Kidney (tissue), 14 donors: Measurements from ENCODE around the gene CERK. TPM values are rescaled to one million over a fixed set of nuclear protein-coding genes. Genes with fewer than 3 reads are reported as not detected.

Experiments used
- DNase-seq, 5 donors: peaks; one replicate each; pipeline ENCODE4 v3.0.0-alpha.2; 2013 to 2020
- FAIRE-seq: peaks from 2 replicates; lab custom pipeline; 2012; peaks lifted over from hg19 to GRCh38; lab: Jason Lieb, UNC
- H3K27ac ChIP-seq, 2 donors: one replicate each; pipeline ENCODE4 v1.7.0; 2013; ENCODE audit warnings: low read depth in 2 of 2, low read length in 2 of 2, inconsistent platforms in 1 of 2
- H3K27me3 ChIP-seq: one replicate; pipeline ENCODE4 v1.7.1; 2013; ENCODE audit warnings: low read length, inconsistent platforms; ENCODE audit not compliant: control insufficient read depth, insufficient read depth
- H3K36me3 ChIP-seq, 3 donors: one replicate each; pipeline versions ENCODE4 v1.7.0 to v1.7.1; 2013; ENCODE audit warnings: low read length in 3 of 3, control low read depth in 1 of 3, inconsistent platforms in 1 of 3; ENCODE audit not compliant: insufficient read depth in 3 of 3, control insufficient read depth in 2 of 3
- H3K4me1 ChIP-seq, 3 donors: one replicate each; pipeline versions ENCODE4 v1.7.0 to v1.7.1; 2013; ENCODE audit warnings: low read length in 3 of 3, inconsistent platforms in 1 of 3, low read depth in 1 of 3; ENCODE audit not compliant: control insufficient read depth in 2 of 3, insufficient read depth in 2 of 3
- H3K4me3 ChIP-seq, 3 donors: one replicate each; pipeline versions ENCODE4 v1.7.0 to v1.8.1; 2013; ENCODE audit warnings: low read length in 3 of 3, control low read depth in 1 of 3, inconsistent platforms in 1 of 3
- H3K9ac ChIP-seq, 3 donors: one replicate each; pipeline versions ENCODE4 v1.7.0 to v1.7.1; 2013; ENCODE audit warnings: low read length in 3 of 3, control low read depth in 1 of 3, inconsistent platforms in 1 of 3
- H3K9me3 ChIP-seq, 3 donors: one replicate each; pipeline versions ENCODE4 v1.7.0 to v1.7.1; 2013; ENCODE audit warnings: low read length in 3 of 3, control low read depth in 1 of 3, inconsistent platforms in 1 of 3; ENCODE audit not compliant: control insufficient read depth in 2 of 3, insufficient read depth in 1 of 3
- CTCF ChIP-seq: IDR thresholded peaks from 3 replicates; pipeline ENCODE4 v1.5.1; 2012; ENCODE audit warnings: mild to moderate bottlenecking, moderate library complexity, borderline replicate concordance; ENCODE audit not compliant: insufficient read depth; ENCODE audit errors: extremely low read depth
- intact Hi-C: fragments of 100-400 bp; cut with DNase I; formaldehyde crosslinking; loops from one replicate; pipeline ENCODE4 v1.11.1; 2022
- polyA plus RNA-seq: library from polyadenylated mRNA; stranded (reverse); fragments of 350-450 nt; fragmentation: Illumina TruSeq; extraction: RNeasy Lipid Tissue Mini Kit (QIAGEN cat#74804); gene quantifications from one replicate; pipeline ENCODE4 v1.2.3, GENCODE V29; 2014; ENCODE audit warnings: low read depth, low replicate concordance; ENCODE audit not compliant: insufficient read depth
- total RNA-seq: library from RNA; stranded (reverse); fragmentation: NEBNext Ultra II Directional; extraction: Animal tissue kit (Norgen Biotek cat#: 25700); gene quantifications from one replicate; pipeline ENCODE4 v1.2.1, GENCODE V29; 2021
- donor health status: control.
- donor health status: control.
- donor health status: control.
- donor health status: control.
- donor health status: control.
- donor health status: DM: yes; HTN: yes; CAD: no.
- donor health status: Normal renal cell carcinoma (clear cell type).

CERK gene
- total and polyA plus RNA-seq, 2 donors from 2014 or later = 21.6 to 28.2 TPM

GRCh38 chr22:46714550-46714949, 23.5 kb downstream of the CERK start:
- DNase-seq (no peak), FAIRE-seq (no peak)
- Histone ChIP-seq H3K27ac (no peak overlapping the region), H3K4me3 (no peak overlapping the region), H3K27me3 (no peaks in the 10 kb centered on the region), H3K9ac (no peak overlapping the region), H3K9me3 (no peaks in the 10 kb centered on the region), H3K36me3 (peaks cover 9 to 32% (median 26%) of the 10 kb centered on the region in 3 donors), H3K4me1 (no peaks in the 10 kb centered on the region)
- intact Hi-C loops = no loop called here
- TF ChIP-seq CTCF = no peak

- Histone ChIP-seq H3K27me3 (no peaks in the 10 kb centered on the region), H3K36me3 (peaks cover 6 to 36% (median 29%) of the 10 kb centered on the region in 3 donors), H3K9me3 (no peaks in the 10 kb centered on the region), H3K27ac (no peak overlapping the region), H3K9ac (no peak overlapping the region), H3K4me3 (no peak overlapping the region), H3K4me1 (no peaks in the 10 kb centered on the region)
- no peak for TF ChIP-seq CTCF
- FAIRE-seq (no peak), DNase-seq (no peak)
- intact Hi-C loops = no loop called here
Observed at GRCh38 chr22:46712288-46712687, 25.8 kb downstream of the CERK start.

GRCh38 chr22:46710806-46711205, 27.2 kb downstream of the CERK start:
- Histone ChIP-seq H3K36me3 (peaks cover 3 to 43% (median 33%) of the 10 kb centered on the region in 3 donors), H3K9me3 (no peaks in the 10 kb centered on the region), H3K27me3 (no peaks in the 10 kb centered on the region), H3K4me3 (no peak overlapping the region), H3K27ac (no peak overlapping the region), H3K4me1 (no peaks in the 10 kb centered on the region), H3K9ac (no peak overlapping the region)
- DNase-seq = no peak
- TF ChIP-seq CTCF = no peak
- intact Hi-C loops = no loop called here
- no peak for FAIRE-seq

- DNase-seq = no peak
- intact Hi-C loops = no loop called here
- Histone ChIP-seq H3K9me3 (no peaks in the 10 kb centered on the region), H3K27ac (no peak overlapping the region), H3K36me3 (peaks cover 3 to 45% (median 41%) of the 10 kb centered on the region in 3 donors), H3K9ac (no peak overlapping the region), H3K4me3 (no peak overlapping the region), H3K27me3 (no peaks in the 10 kb centered on the region), H3K4me1 (no peaks in the 10 kb centered on the region)
- no peak for TF ChIP-seq CTCF
- no peak for FAIRE-seq
Observed at GRCh38 chr22:46708766-46709330, 29.2 kb downstream of the CERK start.
